Measurements from ENCODE around the gene TMEM271. TPM values are rescaled to one million over a fixed set of nuclear protein-coding genes. Genes with fewer than 3 reads are reported as not detected.

TMEM271 gene
- total and polyA plus RNA-seq, 4 donors = not detected

GRCh38 chr4:526971-527460, 49.1 kb downstream of the TMEM271 start:
- peaks cover 15 to 86% (median 37%) of the 10 kb centered on the region in 4 donors for H3K36me3 ChIP-seq (ENCODE audit: control insufficient read depth in 4 of 4, insufficient read depth in 3 of 4, low read depth in 1 of 4, low read length in 3 of 4)
- H3K4me1 ChIP-seq (ENCODE audit: control insufficient read depth in 4 of 4, insufficient read depth in 4 of 4, low read length in 3 of 4) = no peaks in the 10 kb centered on the region
- H3K27me3 ChIP-seq (ENCODE audit: control insufficient read depth in 4 of 4, insufficient read depth in 4 of 4, low read length in 3 of 4) = no peaks in the 10 kb centered on the region
- no peaks in the 10 kb centered on the region for H3K9me3 ChIP-seq (ENCODE audit: control insufficient read depth in 4 of 4, low read length in 3 of 4)
- TF ChIP-seq SP1 (IDR thresholded peaks at IDR 0.05) (no peak), CTCF (IDR thresholded peaks at IDR 0.05; ENCODE audit: low read depth, low read length, missing input control) (no peak), HNF4A (conservative IDR thresholded peaks at IDR 0.05) (no peak), ZBTB33 (IDR thresholded peaks at IDR 0.05) (no peak), ATF3 (IDR thresholded peaks at IDR 0.05) (no peak), REST (IDR thresholded peaks at IDR 0.05) (no peak), NR2F2 (IDR thresholded peaks at IDR 0.05) (no peak), EGR1 (IDR thresholded peaks at IDR 0.05; ENCODE audit: low read depth in 2 of 2) (no peak), MAX (IDR thresholded peaks at IDR 0.05) (no peak), HNF4G (IDR thresholded peaks at IDR 0.05) (no peak), JUND (IDR thresholded peaks at IDR 0.05) (no peak), FOXA2 (IDR thresholded peaks at IDR 0.05) (no peak), GABPA (IDR thresholded peaks at IDR 0.05 in 1 of 2, conservative IDR thresholded peaks at IDR 0.05 in 1 of 2) (no peak)
- DNase-seq (ENCODE audit: low spot score) = no peak
- H3K27ac ChIP-seq (ENCODE audit: low read depth in 1 of 2, low read length in 2 of 2) = no peak overlapping the region
- no peak overlapping the region for H3K4me3 ChIP-seq (ENCODE audit: low read depth in 1 of 3, low read length in 3 of 3)
- 98% methylated on average over 21 of the region's 21 CpGs for WGBS
- H3K9ac ChIP-seq (ENCODE audit: low read depth in 1 of 2, low read length in 2 of 2) = no peak overlapping the region

- 97% methylated on average over 22 of the region's 22 CpGs for WGBS
- peaks cover 15 to 86% (median 38%) of the 10 kb centered on the region in 4 donors for H3K36me3 ChIP-seq (ENCODE audit: control insufficient read depth in 4 of 4, insufficient read depth in 3 of 4, low read depth in 1 of 4, low read length in 3 of 4)
- H3K4me3 ChIP-seq (ENCODE audit: low read depth in 1 of 3, low read length in 3 of 3) = no peak overlapping the region
- DNase-seq (ENCODE audit: low spot score) = no peak
- no peak overlapping the region for H3K9ac ChIP-seq (ENCODE audit: low read depth in 1 of 2, low read length in 2 of 2)
- TF ChIP-seq NR2F2 (IDR thresholded peaks at IDR 0.05) (no peak), RAD21 (IDR thresholded peaks at IDR 0.05) (no peak), EGR1 (IDR thresholded peaks at IDR 0.05; ENCODE audit: low read depth in 2 of 2) (no peak), TAF1 (conservative IDR thresholded peaks at IDR 0.05) (no peak), FOXA2 (IDR thresholded peaks at IDR 0.05) (no peak), RXRA (IDR thresholded peaks at IDR 0.05) (no peak), MAX (IDR thresholded peaks at IDR 0.05) (no peak), ATF3 (IDR thresholded peaks at IDR 0.05) (no peak), CTCF (IDR thresholded peaks at IDR 0.05; ENCODE audit: low read depth, low read length, missing input control) (no peak)
- H3K9me3 ChIP-seq (ENCODE audit: control insufficient read depth in 4 of 4, low read length in 3 of 4) = no peaks in the 10 kb centered on the region
- H3K27me3 ChIP-seq (ENCODE audit: control insufficient read depth in 4 of 4, insufficient read depth in 4 of 4, low read length in 3 of 4) = no peaks in the 10 kb centered on the region
- H3K27ac ChIP-seq (ENCODE audit: low read depth in 1 of 2, low read length in 2 of 2) = no peak overlapping the region
- H3K4me1 ChIP-seq (ENCODE audit: control insufficient read depth in 4 of 4, insufficient read depth in 4 of 4, low read length in 3 of 4) = no peaks in the 10 kb centered on the region
Measured at GRCh38 chr4:526189-526909, 49.7 kb downstream of the TMEM271 start.

All from liver (tissue), 9 donors.